Measurements from ENCODE around the gene UNC5A. TPM values are rescaled to one million over a fixed set of nuclear protein-coding genes. Genes with fewer than 3 reads are reported as not detected.

UNC5A gene
- total and polyA plus RNA-seq, 9 of the 15 experiments (the other 6 are each of a cell fraction or from before 2014, with no cell fraction given): not detected

- Histone ChIP-seq H3K9me3 (replicated peaks; ENCODE audit: control insufficient read depth, insufficient read depth, low read depth, low read length) (no peaks in the 10 kb centered on the region), H3K36me3 (ENCODE audit: control insufficient read depth, insufficient read depth, low read length) (no peaks in the 10 kb centered on the region), H3K4me3 (no peak overlapping the region), H3K79me2 (ENCODE audit: control insufficient read depth, insufficient read depth, low read length) (no peaks in the 10 kb centered on the region), H3K9me1 (ENCODE audit: control insufficient read depth, insufficient read depth, low read length) (no peaks in the 10 kb centered on the region), H4K20me1 (replicated peaks; ENCODE audit: control insufficient read depth, insufficient read depth, low read length) (peaks cover 42% of the 10 kb centered on the region), H2AFZ (ENCODE audit: low read depth, low read length) (no peak overlapping the region), H3K4me2 (ENCODE audit: insufficient read depth, low read length) (no peak overlapping the region), H3K27me3 (ENCODE audit: control insufficient read depth in 2 of 2, insufficient read depth in 2 of 2, low read length in 2 of 2) (peaks cover 33 to 91% of the 10 kb centered on the region in 2 experiments), H3K27ac (ENCODE audit: extremely low read depth, low read depth, low read length) (no peak overlapping the region), H3K9ac (ENCODE audit: insufficient read depth in 1 of 2, low read depth in 2 of 2, low read length in 2 of 2) (no peak overlapping the region), H3K4me1 (replicated peaks in 1 of 2; ENCODE audit: control insufficient read depth in 2 of 2, insufficient read depth in 2 of 2, low read length in 2 of 2) (peaks cover 5 to 55% of the 10 kb centered on the region in 2 experiments; a peak in 4 of 5 replicates)
- TF ChIP-seq POLR2G (IDR thresholded peaks at IDR 0.05; ENCODE audit: low read depth, low read length) (no peak), ZNF143 (CRISPR knock-in tag; IDR thresholded peaks at IDR 0.05) (no peak), DNMT1 (IDR thresholded peaks at IDR 0.05) (no peak), SMAD4 (CRISPR knock-in tag; conservative IDR thresholded peaks at IDR 0.05) (no peak), MYNN (IDR thresholded peaks at IDR 0.05) (no peak), MYNN (CRISPR knock-in tag; IDR thresholded peaks at IDR 0.05) (no peak), CXXC5 (CRISPR knock-in tag; IDR thresholded peaks at IDR 0.05) (no peak), CBFB (CRISPR knock-in tag; IDR thresholded peaks at IDR 0.05) (no peak), ZNF280B (CRISPR knock-in tag; IDR thresholded peaks at IDR 0.05) (no peak), CREM (IDR thresholded peaks at IDR 0.05; ENCODE audit: low read depth) (no peak), ZNF324 (CRISPR knock-in tag; IDR thresholded peaks at IDR 0.05) (no peak), ZNF830 (CRISPR knock-in tag; IDR thresholded peaks at IDR 0.05) (no peak), NFATC3 (IDR thresholded peaks at IDR 0.05) (no peak), SRSF9 (IDR thresholded peaks at IDR 0.05; ENCODE audit: borderline replicate concordance, low read depth, low read length) (no peak), CBX5 (IDR thresholded peaks at IDR 0.05; ENCODE audit: borderline replicate concordance, low read depth) (no peak), ZNF280A (IDR thresholded peaks at IDR 0.05; ENCODE audit: low read depth, partially characterized antibody) (no peak)
- no peak for FAIRE-seq
- intact Hi-C loops (cut with micrococcal nuclease): no loop called here
- WGBS (ENCODE audit: insufficient coverage, low coverage, missing lambda C conversion rate): 2% methylated on average over 5 of the region's 8 CpGs
- no peak for DNase-seq (ENCODE audit: extremely low read depth in 1 of 4, low spot score in 3 of 4)
- in situ Hi-C loops (cut with MboI): no loop called here
- ChIA-PET POLR2A (interaction anchor here (1.2 kb wide), 1 partner anchor 12 kb away, joined by 3 read pairs; no protein-coding TSS in a partner anchor), CTCF (ENCODE audit: low intra/inter-chr PET ratio) (no interaction called here)
- no peak for ATAC-seq
- BruUV-seq (replicated peaks): no TSS peak
Measured at GRCh38 chr5:176864755-176865154, 54.4 kb downstream of the UNC5A start.
